HG03571 (cell line): ENCODE results near the gene ART3.
"Not testable (repeated sequence)": the region's sequence is repeated elsewhere in the genome, so short reads cannot be mapped to it uniquely, and the experiment has no call there.

Experiments used
- ATAC-seq: cut with Tn5 transposase; IDR thresholded peaks from one replicate; pipeline ENCODE4 v1.9.1; 2021; ENCODE audit not compliant: unreplicated experiment

ART3 gene

GRCh38 chr4:76074468-76074867, at the start of gene ART3:
TSS of gene ART3 (plus strand) at chr4:76074709. CDS start at chr4:76075890, 1,181 bp downstream.
- no peak for ATAC-seq

GRCh38 chr4:76028350-76028765, 46.2 kb upstream of the ART3 start:
- no peak for ATAC-seq

- no peak for ATAC-seq
These were observed 45.2 kb upstream of the ART3 start for GRCh38 chr4:76029300-76029699.

GRCh38 chr4:76035141-76035540, 39.4 kb upstream of the ART3 start:
- ATAC-seq: no peak

- no peak for ATAC-seq
These were observed 38.6 kb upstream of the ART3 start, which contains the start of gene CXCL11 for GRCh38 chr4:76035799-76036380. TSS of gene CXCL11 (minus strand) at chr4:76036070. CDS start at chr4:76035987, 83 bp downstream.

GRCh38 chr4:76036855-76037254, 37.7 kb upstream of the ART3 start:
- no peak for ATAC-seq

GRCh38 chr4:76042241-76042998, 32.1 kb upstream of the ART3 start:
- ATAC-seq: not testable (repeated sequence)

- not testable (repeated sequence) for ATAC-seq
These were observed 31.2 kb upstream of the ART3 start for GRCh38 chr4:76043306-76043705.

GRCh38 chr4:76044686-76045085, 29.8 kb upstream of the ART3 start:
- not testable (repeated sequence) for ATAC-seq

GRCh38 chr4:76049860-76050416, 24.6 kb upstream of the ART3 start:
- not testable (repeated sequence) for ATAC-seq

GRCh38 chr4:76050560-76051050, 23.9 kb upstream of the ART3 start:
- ATAC-seq: not testable (repeated sequence)

- no peak for ATAC-seq
These were observed 20.8 kb upstream of the ART3 start for GRCh38 chr4:76053730-76054129.

GRCh38 chr4:76055016-76055415, 19.5 kb upstream of the ART3 start:
- ATAC-seq: peak; percentile 96

- no peak for ATAC-seq
These were observed 19.1 kb upstream of the ART3 start for GRCh38 chr4:76055421-76055820.

- no peak for ATAC-seq
These were observed 16.2 kb upstream of the ART3 start for GRCh38 chr4:76058302-76058701.

- no peak for ATAC-seq
These were observed 15.6 kb upstream of the ART3 start for GRCh38 chr4:76058888-76059426.

- ATAC-seq: no peak
These were observed 14.8 kb upstream of the ART3 start for GRCh38 chr4:76059750-76060149.

GRCh38 chr4:76060506-76060905, 14.0 kb upstream of the ART3 start:
- ATAC-seq: no peak

- no peak for ATAC-seq
These were observed 13.1 kb upstream of the ART3 start for GRCh38 chr4:76061421-76061820.

GRCh38 chr4:76061982-76062381, 12.5 kb upstream of the ART3 start:
- no peak for ATAC-seq

GRCh38 chr4:76066546-76066945, 8.0 kb upstream of the ART3 start:
- ATAC-seq: no peak
